ENCODE data around the gene CECR2. TPM values are rescaled to one million over a fixed set of nuclear protein-coding genes. Genes with fewer than 3 reads are reported as not detected.
"Not testable (repeated sequence)": the region's sequence is repeated elsewhere in the genome, so short reads cannot be mapped to it uniquely, and the experiment has no call there.

Gene CECR2
- total RNA-seq, 4 donors from 2014 or later: 1.1 to 2.1 (median 1.3) TPM

DNA sequence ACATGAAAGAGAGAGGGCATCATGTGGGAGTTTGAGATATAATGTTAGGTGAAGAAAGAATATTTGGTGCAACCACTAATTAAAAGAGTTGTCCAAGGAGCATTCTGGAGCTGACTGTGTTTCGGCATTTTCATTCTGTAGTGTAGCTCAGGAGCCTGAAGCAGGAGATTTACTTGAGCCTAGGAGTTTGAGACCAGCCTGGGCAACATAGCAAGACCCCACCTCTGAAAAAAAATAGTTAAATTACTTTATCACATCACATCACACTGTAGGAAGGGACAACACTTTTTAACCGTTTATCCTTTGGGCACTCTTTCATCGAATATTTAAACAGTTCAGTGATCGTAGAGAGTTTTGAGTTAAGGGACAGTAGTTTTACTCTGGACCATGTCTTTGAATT is 143.7 kb downstream of the CECR2 start:
- Histone ChIP-seq H3K9me3 (no peaks in the 10 kb centered on the region), H3K36me3 (peaks cover 0 to 16% (median 0%) of the 10 kb centered on the region in 4 donors), H3K27ac (replicated peaks in 1 of 4) (no peak overlapping the region), H3K4me1 (peaks cover 6 to 13% (median 9%) of the 10 kb centered on the region in 4 donors), H3K27me3 (no peaks in the 10 kb centered on the region), H3K4me3 (no peak overlapping the region)
- TF ChIP-seq CTCF (IDR thresholded peaks at IDR 0.05) (no peak), POLR2AphosphoS5 (IDR thresholded peaks at IDR 0.05) (no peak), EP300 (IDR thresholded peaks at IDR 0.05) (no peak), POLR2A (IDR thresholded peaks at IDR 0.05; ENCODE audit: low read depth) (no peak)
- WGBS: 89% methylated on average over 4 of the region's 4 CpGs
- intact Hi-C loops (cut with DNase I): no loop called here
- no peak for DNase-seq (ENCODE audit: extremely low spot score)

GRCh38 chr22:17513612-17514011 is 144.4 kb downstream of the CECR2 start:
- no peaks in the 10 kb centered on the region for H3K9me3 ChIP-seq
- peaks cover 6 to 13% (median 9%) of the 10 kb centered on the region in 4 donors for H3K4me1 ChIP-seq
- no peaks in the 10 kb centered on the region for H3K27me3 ChIP-seq
- TF ChIP-seq POLR2AphosphoS5 (IDR thresholded peaks at IDR 0.05): no peak
- no peak for TF ChIP-seq POLR2A (IDR thresholded peaks at IDR 0.05; ENCODE audit: low read depth)
- TF ChIP-seq EP300 (IDR thresholded peaks at IDR 0.05): no peak
- TF ChIP-seq CTCF (IDR thresholded peaks at IDR 0.05): no peak
- intact Hi-C loops (cut with DNase I): no loop called here
- peak overlapping the region in 2 of 4 donors; percentile 13 to 52 for H3K27ac ChIP-seq (replicated peaks in 1 of 4)
- H3K4me3 ChIP-seq: no peak overlapping the region
- WGBS: 21% methylated on average over 2 of the region's 2 CpGs
- no peak for DNase-seq (ENCODE audit: extremely low spot score)
- peaks cover 0 to 13% (median 0%) of the 10 kb centered on the region in 4 donors for H3K36me3 ChIP-seq

DNA sequence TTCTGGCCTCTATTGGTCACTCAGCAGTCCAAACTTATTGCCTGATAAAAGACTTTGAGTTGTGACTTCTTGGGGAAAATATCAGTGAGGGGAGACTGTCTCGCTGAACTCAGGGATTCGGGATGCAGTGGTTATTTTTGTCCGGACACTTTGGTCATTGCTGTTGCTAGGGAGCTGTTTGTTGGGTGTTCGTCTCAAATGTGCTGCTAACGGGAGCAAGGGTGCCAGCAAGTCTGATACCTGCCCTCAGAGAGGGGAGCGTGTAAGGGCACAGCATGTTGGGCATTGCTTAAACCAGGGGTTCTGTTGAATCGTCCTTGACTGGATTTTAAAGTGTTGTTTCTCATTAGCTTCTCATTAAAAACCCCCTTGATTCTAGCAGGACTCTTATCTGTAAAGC is 144.8 kb downstream of the CECR2 start:
- Histone ChIP-seq H3K4me3 (no peak overlapping the region), H3K4me1 (peaks cover 6 to 13% (median 9%) of the 10 kb centered on the region in 4 donors), H3K36me3 (peaks cover 0 to 13% (median 0%) of the 10 kb centered on the region in 4 donors), H3K9me3 (no peaks in the 10 kb centered on the region), H3K27ac (replicated peaks in 1 of 4) (peak overlapping the region in 2 of 4 donors; percentile 13 to 52), H3K27me3 (no peaks in the 10 kb centered on the region)
- TF ChIP-seq POLR2AphosphoS5 (IDR thresholded peaks at IDR 0.05) (no peak), EP300 (IDR thresholded peaks at IDR 0.05) (no peak), POLR2A (IDR thresholded peaks at IDR 0.05; ENCODE audit: low read depth) (no peak), CTCF (IDR thresholded peaks at IDR 0.05) (no peak)
- WGBS: 56% methylated on average over 7 of the region's 7 CpGs
- intact Hi-C loops (cut with DNase I): no loop called here
- no peak for DNase-seq (ENCODE audit: extremely low spot score)

- Histone ChIP-seq H3K36me3 (no peaks in the 10 kb centered on the region), H3K9me3 (no peaks in the 10 kb centered on the region), H3K27ac (replicated peaks in 1 of 4) (no peak overlapping the region), H3K4me3 (no peak overlapping the region), H3K4me1 (peaks cover 5 to 11% (median 9%) of the 10 kb centered on the region in 4 donors), H3K27me3 (no peaks in the 10 kb centered on the region)
- TF ChIP-seq CTCF (IDR thresholded peaks at IDR 0.05) (no peak), POLR2A (IDR thresholded peaks at IDR 0.05; ENCODE audit: low read depth) (no peak)
- intact Hi-C loops (cut with DNase I): no loop called here
- 64% methylated on average over 3 of the region's 3 CpGs for WGBS
- no peak for DNase-seq (ENCODE audit: extremely low spot score)
Observed at GRCh38 chr22:17518406-17518805, 149.1 kb downstream of the CECR2 start.

GRCh38 chr22:17521971-17522370 is 152.7 kb downstream of the CECR2 start:
- WGBS: 96% methylated on average over 1 of the region's 1 CpG
- intact Hi-C loops (cut with DNase I); DNase-seq (ENCODE audit: extremely low spot score): not testable (repeated sequence)

More at GRCh38 chr22:17521971-17522370, 152.7 kb downstream of the CECR2 start:
- not testable (repeated sequence) for H3K27me3 ChIP-seq; H3K4me1 ChIP-seq; H3K4me3 ChIP-seq; H3K9me3 ChIP-seq; H3K27ac ChIP-seq (replicated peaks in 1 of 4)
- H3K36me3 ChIP-seq: peaks cover 0 to 15% (median 0%) of the 10 kb centered on the region in 4 donors
